SU-DHL-6 (cell line): Measurements from ENCODE around the gene SLC16A3.

ENCODE experiments used
- H2AFZ ChIP-seq: fragments of 200-600 bp; sonication (generic); 2 replicates; pipeline ENCODE4 v1.6.1; 2014; ENCODE audit warnings: low read depth, mild to moderate bottlenecking, moderate library complexity, mixed read lengths, antibody characterized with exemption, low read length; ENCODE audit not compliant: severe bottlenecking
- H3F3A ChIP-seq: fragments of 200-600 bp; shearing (Covaris generic); 2 replicates; pipeline ENCODE4 v1.6.0; 2016; ENCODE audit warnings: antibody characterized with exemption, mild to moderate bottlenecking; ENCODE audit not compliant: insufficient read depth
- H3K27ac ChIP-seq: fragments of 200-600 bp; sonication (generic); 2 replicates; pipeline ENCODE4 v1.5.1; 2016; ENCODE audit warnings: low read depth, mild to moderate bottlenecking, low read length, moderate library complexity, mixed read lengths
- H3K27me3 ChIP-seq: fragments of 200-600 bp; sonication (generic), shearing (Covaris generic); 2 replicates; pipeline ENCODE4 v1.6.0; 2014; ENCODE audit warnings: mild to moderate bottlenecking, low read length
- H3K36me3 ChIP-seq: fragments of 200-600 bp; sonication (generic); 2 replicates; pipeline ENCODE4 v1.6.1; 2014; ENCODE audit warnings: mild to moderate bottlenecking, low read length, mixed read lengths
- H3K4me2 ChIP-seq: fragments of 300-600, 200-600 bp; shearing (Covaris generic), sonication (generic); 2 replicates; pipeline ENCODE4 v1.6.0; 2014; ENCODE audit warnings: low read length, low read depth, mild to moderate bottlenecking; ENCODE audit not compliant: poor library complexity, severe bottlenecking
- H3K4me3 ChIP-seq: fragments of 200-600 bp; sonication (generic); 2 replicates; pipeline ENCODE4 v1.5.1; 2014; ENCODE audit warnings: antibody characterized with exemption, low read length, mild to moderate bottlenecking, mixed read lengths; ENCODE audit not compliant: insufficient read depth, poor library complexity, severe bottlenecking
- H3K79me2 ChIP-seq: fragments of 200-600 bp; sonication (generic); 2 replicates; pipeline ENCODE4 v1.6.1; 2014; ENCODE audit warnings: mild to moderate bottlenecking, low read length, moderate library complexity; ENCODE audit not compliant: insufficient read depth
- H3K9ac ChIP-seq: fragments of 200-600 bp; sonication (generic); 2 replicates; pipeline ENCODE4 v1.7.0; 2014; ENCODE audit warnings: mild to moderate bottlenecking, low read length
- H3K9me2 ChIP-seq: fragments of 200-600 bp; sonication (generic); replicated peaks from 2 replicates; pipeline ENCODE4 v1.6.1; 2014; ENCODE audit warnings: low read length; ENCODE audit not compliant: insufficient read depth
- H3K9me3 ChIP-seq: fragments of 200-600 bp; sonication (generic); 2 replicates; pipeline ENCODE4 v1.6.1; 2014; ENCODE audit warnings: low read length, mixed read lengths; ENCODE audit not compliant: insufficient read depth
- H4K20me1 ChIP-seq: fragments of 200-600 bp; sonication (generic); 2 replicates; pipeline ENCODE4 v1.6.1; 2014; ENCODE audit warnings: low read depth, mild to moderate bottlenecking, antibody characterized with exemption, low read length, moderate library complexity, mixed read lengths
- EZH2phosphoT487 ChIP-seq: fragments of 200-600 bp; sonication (generic), shearing (Covaris generic); conservative IDR thresholded peaks from 2 replicates; pipeline ENCODE4 v1.6.1; 2018; ENCODE audit warnings: mild to moderate bottlenecking, antibody characterized with exemption, low read length, moderate library complexity, mixed read lengths
- TF ChIP-seq, protein P1 (sequence below): fragments of 200-600 bp; sonication (generic); IDR thresholded peaks from one replicate; pipeline ENCODE4 v1.5.1; 2017; ENCODE audit warnings: antibody characterized with exemption, mild to moderate bottlenecking, low read length, moderate library complexity; ENCODE audit not compliant: insufficient read depth, poor library complexity, severe bottlenecking

The SLC16A3 gene

DNA sequence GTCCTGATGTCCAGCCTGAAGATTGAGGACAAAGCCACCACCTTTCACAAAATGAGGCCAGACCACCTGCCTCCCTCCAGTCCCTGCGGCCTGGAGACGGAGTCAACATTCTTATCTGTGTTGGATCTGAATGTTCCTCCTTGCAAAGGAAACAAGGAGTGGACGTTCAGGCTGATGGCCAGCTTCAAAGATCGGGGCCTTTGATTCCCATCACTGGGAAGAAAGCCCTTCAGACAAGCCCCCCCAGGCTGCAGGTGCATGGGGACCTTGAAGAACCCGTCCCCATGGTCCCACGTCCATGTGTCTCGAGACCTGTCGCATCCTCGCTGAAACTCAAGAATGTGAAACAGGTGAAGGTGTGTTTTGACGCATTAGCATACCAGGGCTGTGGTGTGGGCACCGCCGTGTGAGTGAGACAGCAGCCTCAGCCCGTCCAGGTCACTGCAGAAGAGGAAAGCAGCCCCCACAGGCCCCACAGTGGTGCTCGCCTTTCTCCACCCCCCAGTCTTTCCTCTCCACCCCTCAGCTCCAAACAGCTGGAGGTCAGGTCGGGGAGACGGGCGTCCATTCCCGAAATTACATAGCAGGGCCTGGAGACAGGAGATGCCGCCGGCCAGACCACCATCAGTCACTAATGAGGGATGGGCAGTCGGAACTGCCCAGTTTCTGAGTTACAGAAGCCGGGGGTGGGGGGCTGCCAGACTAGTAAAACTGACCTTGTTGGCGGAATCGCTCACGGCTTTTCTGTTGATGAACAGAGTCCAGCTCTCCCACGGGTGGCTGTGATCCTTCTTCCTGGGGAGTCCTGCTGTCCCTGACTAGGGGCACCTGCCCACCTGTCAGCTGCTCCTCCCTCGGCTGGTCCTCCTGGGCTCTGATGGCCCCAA, 45.5 kb downstream of the SLC16A3 start:
- H3K27me3 ChIP-seq, result no peaks in the 10 kb centered on the region
- TF ChIP-seq, protein P1, sequence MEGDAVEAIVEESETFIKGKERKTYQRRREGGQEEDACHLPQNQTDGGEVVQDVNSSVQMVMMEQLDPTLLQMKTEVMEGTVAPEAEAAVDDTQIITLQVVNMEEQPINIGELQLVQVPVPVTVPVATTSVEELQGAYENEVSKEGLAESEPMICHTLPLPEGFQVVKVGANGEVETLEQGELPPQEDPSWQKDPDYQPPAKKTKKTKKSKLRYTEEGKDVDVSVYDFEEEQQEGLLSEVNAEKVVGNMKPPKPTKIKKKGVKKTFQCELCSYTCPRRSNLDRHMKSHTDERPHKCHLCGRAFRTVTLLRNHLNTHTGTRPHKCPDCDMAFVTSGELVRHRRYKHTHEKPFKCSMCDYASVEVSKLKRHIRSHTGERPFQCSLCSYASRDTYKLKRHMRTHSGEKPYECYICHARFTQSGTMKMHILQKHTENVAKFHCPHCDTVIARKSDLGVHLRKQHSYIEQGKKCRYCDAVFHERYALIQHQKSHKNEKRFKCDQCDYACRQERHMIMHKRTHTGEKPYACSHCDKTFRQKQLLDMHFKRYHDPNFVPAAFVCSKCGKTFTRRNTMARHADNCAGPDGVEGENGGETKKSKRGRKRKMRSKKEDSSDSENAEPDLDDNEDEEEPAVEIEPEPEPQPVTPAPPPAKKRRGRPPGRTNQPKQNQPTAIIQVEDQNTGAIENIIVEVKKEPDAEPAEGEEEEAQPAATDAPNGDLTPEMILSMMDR, result no peak
- no peak for TF ChIP-seq EZH2phosphoT487
- H3K4me2 ChIP-seq, result peak overlapping the region; percentile 56
- H3K4me3 ChIP-seq, result no peak overlapping the region
- peaks cover 3% of the 10 kb centered on the region; the same call in 1 of the 2 replicates for H3F3A ChIP-seq
- peaks cover 5% of the 10 kb centered on the region; the same call in 1 of the 2 replicates for H3K36me3 ChIP-seq
- peaks cover 15% of the 10 kb centered on the region for H4K20me1 ChIP-seq
- no peaks in the 10 kb centered on the region for H3K9me2 ChIP-seq
- H3K79me2 ChIP-seq, result peaks cover 36% of the 10 kb centered on the region
- peak overlapping the region; percentile 98 for H3K9ac ChIP-seq
- H2AFZ ChIP-seq, result peak overlapping the region; percentile 93
- H3K27ac ChIP-seq, result no peak overlapping the region
- H3K9me3 ChIP-seq, result no peaks in the 10 kb centered on the region

DNA sequence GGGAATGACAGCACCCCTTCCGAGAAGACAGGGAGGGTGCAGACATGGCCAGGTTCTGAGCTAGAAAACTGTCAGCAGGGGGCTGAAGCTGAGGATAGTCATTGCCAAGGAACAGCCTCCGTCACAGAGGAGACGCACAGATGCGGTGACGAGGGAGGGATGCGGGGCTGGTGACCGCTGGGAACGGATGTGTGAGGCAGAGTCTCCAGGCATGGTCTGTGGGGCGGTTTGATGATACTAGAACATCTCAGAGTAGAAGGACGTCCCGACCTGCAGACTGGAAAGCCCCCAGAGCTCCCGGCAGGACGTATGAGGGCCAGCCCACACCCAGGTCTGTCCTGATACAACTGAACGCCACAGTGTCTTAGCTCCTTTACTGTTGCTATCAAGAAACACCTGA, 46.5 kb downstream of the SLC16A3 start:
- no peak overlapping the region for H3K4me3 ChIP-seq
- no peak overlapping the region for H3K9ac ChIP-seq
- H2AFZ ChIP-seq, result no peak overlapping the region
- H3K27ac ChIP-seq, result no peak overlapping the region
- H3K36me3 ChIP-seq, result peaks cover 5% of the 10 kb centered on the region; the same call in 1 of the 2 replicates
- H3K4me2 ChIP-seq, result no peak overlapping the region
- H3K27me3 ChIP-seq, result no peaks in the 10 kb centered on the region
- no peaks in the 10 kb centered on the region for H3K9me2 ChIP-seq
- no peak for TF ChIP-seq EZH2phosphoT487
- TF ChIP-seq, protein P1, result no peak
- H4K20me1 ChIP-seq, result peaks cover 15% of the 10 kb centered on the region
- peaks cover 26% of the 10 kb centered on the region for H3K79me2 ChIP-seq
- peaks cover 3% of the 10 kb centered on the region; the same call in 1 of the 2 replicates for H3F3A ChIP-seq
- no peaks in the 10 kb centered on the region for H3K9me3 ChIP-seq

DNA sequence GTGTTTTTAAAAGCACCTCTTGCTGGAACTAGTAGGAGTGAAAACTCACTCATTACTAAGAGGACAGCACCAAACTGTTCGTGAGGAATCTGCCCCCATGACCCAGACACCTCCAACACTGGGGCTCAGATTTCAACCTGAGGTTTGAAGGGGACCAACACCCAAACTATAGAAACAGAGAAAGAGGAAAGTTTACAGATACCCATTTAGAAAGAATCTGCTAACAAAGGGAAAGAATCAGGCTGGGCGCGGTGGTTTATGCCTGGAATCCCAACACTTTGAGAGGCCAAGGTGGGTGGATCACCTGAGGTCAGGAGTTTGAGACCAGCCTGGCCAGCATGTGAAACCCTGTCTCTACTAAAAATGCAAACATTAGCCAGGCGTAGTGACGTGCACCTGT, 48.1 kb downstream of the SLC16A3 start:
- Histone ChIP-seq H4K20me1 (0 out of 2 replicates have a peak, but pooled peaks cover 1% of the 10 kb centered on the region), H3K36me3 (no peaks in the 10 kb centered on the region), H3K9me2 (no peaks in the 10 kb centered on the region), H3K9me3 (no peaks in the 10 kb centered on the region), H3K27ac (no peak overlapping the region), H3K27me3 (no peaks in the 10 kb centered on the region), H3K4me3 (no peak overlapping the region), H3K9ac (no peak overlapping the region), H3F3A (peaks cover 3% of the 10 kb centered on the region; the same call in 1 of the 2 replicates), H3K79me2 (peaks cover 10% of the 10 kb centered on the region), H2AFZ (no peak overlapping the region), H3K4me2 (no peak overlapping the region)
- TF ChIP-seq EZH2phosphoT487, result no peak
- TF ChIP-seq, protein P1, result no peak
